Measurements from ENCODE around the gene RUNX1.
A peak's percentile ranks its signal among the peaks of the same experiment; 100 is the strongest.

The RUNX1 gene

DNA sequence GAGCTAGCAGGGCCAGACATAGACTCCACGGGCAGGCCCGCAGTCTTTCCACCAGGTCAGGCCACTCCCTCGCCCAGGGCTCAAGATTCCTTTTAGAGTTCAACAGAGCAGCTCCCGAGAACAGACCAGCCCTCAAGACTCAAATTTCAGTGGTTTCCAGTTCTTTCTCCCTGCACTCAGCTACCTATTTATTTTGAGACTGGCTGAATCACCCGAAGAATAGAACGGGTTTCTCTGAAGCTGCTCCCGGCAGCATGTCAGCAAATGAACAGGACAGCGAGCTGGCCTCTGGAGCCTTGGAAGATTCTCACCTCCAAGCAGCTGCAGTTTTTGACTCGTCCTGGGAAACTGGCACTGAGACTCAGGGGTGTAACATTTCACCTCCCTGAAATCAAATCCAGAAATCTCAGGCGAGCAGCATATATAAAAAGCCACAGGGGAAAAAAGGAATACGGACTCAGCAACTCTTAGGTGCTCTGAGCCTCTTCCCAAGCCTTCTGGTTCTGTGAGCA, 202.4 kb downstream of the RUNX1 start:
- no peak for DNase-seq (ENCODE audit: low spot score)

DNA sequence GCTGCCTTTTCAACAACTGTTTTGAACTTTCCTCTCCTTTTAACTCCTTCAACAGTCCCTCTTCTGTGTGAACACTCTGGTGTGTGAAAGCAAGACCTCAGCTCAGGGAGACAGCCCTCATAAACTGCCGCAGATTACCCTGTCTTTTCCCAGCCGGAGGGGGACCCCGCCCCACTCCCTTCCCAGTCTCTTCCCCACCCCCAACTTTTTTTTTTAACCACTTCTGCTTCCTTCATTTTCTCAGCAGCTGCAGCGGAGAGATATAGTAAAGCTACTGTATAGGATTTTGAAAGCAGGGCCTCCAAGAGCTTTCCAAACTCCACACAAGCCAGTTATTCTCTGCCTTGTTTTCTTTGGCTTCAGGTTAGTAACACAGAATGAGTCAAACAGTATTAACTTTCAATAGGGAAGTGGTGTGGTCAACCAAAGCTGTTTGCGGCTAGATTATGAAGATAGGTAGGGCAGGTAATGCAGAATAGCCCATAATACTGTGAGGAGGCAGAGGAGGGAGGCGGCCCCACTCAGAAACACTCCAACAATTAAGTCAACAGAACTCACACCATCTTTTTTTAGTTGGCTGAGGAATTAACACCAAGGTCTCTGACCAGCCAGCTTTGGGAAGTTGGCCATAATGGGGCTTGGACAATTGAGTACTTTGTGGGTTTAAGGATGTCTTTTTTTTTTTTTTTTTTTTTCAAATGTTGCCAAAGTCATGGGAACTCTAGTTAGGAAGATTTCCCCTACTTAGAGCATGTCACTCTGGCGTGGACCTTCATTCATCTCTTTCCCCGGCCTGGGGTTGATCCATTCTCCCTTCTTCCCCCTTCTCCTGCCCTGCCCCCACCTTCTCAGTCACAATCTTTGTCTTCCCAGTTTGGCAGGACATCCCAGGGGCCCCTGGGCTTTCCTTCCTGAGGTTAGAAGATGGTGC, 203.3 kb downstream of the RUNX1 start:
- peak; percentile 75 for DNase-seq (ENCODE audit: low spot score)

DNA sequence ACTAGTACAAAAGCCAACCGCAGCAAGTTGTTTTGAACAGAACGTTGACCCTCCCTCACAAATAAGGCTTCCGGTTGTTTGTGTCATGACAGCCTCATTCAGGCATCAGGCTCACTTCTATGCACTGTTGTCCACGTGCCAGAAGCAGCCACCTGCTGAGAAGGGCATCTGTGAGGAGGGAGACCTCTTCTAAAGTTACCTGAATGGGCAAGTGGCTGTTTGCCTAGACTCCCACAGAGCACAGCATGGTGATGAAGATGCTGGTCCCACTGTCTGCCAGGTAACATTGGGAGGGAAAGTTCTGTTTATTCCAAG, 204.2 kb downstream of the RUNX1 start:
- DNase-seq (ENCODE audit: low spot score): no peak

DNA sequence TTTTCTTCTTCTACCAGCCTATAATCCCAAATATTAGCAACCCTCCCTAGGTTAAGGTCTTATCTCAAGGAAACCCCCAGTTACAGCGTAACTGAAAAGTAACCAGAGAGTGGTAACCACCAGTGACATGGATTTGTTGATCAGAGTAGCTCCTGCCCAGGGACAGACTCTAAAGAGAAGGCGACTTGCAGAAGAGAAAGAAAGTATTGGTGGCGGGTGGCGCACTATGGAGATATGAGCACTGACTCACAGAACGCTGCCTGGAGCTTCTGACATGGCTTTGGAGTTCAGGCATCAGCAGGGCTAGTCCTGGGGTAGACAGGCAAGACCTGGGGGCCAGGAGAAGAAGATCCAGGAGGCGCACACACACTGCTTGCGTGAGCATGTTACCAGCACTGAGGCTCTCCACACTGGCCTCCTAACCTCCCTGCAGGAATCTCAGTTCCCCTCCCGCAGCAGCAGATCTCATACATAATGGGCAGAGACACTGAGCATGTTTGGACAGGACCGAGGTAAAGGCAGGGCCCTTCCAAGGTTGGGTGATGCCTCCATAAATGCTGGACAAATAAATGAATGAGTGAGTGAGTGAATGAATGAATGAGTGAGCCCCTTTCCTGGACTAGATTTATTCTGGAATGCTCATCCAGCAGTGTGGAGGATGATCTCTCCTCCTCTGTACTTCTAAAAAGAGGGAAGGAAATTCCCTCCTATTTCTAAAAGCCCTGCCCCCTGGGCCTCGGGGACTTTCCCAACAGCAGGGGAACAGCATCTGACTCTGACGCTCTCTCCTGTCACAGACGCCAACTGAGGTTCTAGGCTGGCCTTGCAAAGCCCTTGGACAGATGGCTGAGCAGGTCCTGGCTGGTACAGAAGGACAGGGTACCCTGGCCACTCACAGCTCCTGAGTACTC, 204.8 kb downstream of the RUNX1 start:
- DNase-seq (ENCODE audit: low spot score): no peak

DNA sequence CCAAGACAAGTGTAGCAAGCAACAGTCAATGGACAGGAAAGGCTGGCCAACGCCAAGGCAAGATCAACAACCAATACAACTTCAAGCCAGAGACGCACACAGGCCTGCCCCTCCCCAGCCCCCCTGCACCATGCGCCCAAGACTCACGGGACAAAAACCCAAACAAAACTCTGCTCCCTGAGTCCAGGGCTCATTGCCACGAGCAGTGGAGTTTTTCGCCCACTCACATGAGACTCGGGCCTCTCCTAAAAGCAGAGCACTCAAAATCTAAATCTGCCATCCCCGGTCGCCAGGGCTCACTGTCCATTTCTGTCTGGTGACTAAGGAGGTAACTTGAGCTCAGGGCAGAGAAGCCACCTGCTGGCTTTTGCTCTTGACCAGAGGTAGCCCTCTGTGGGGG, 205.5 kb downstream of the RUNX1 start:
- no peak for DNase-seq (ENCODE audit: low spot score)

DNA sequence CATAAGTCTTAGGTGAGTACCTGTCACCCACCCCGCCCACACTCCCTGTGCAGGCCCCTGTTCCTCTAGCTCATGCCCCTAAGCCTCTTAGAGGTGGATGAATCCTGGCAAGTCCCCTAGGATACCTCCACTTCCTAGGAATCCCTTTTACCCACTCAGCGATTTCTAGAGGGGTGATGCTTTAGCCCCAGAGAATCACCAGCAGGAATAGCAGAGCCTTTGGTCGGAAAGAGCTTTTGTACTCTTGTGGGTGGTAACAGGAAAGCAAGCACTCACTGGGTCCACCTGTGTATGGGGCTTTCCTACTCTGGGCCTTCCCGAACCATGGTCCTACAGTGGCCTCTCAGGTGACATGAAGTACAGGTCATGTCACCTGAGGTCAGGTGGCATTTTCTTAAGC, 207.9 kb downstream of the RUNX1 start:
- no peak for DNase-seq (ENCODE audit: low spot score)

DNA sequence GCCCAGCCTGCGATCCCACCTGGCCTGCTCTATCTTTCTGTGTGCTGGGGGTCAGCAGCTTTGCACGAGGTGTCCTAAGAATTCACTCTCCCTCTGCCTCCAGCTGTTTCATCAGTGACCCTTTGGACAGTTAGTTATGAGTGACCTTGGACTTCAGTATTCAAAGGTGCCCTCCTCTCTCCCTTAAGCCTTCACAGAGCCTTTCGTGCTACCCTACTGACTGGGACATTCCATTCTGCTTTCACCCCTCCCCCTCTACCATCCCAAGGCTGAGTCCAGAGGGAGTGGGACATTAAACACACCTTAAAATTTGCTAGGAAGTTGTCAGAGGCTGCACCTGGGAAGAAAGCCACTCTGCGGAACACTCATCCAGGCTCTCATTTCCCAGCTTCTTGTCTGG, 208.4 kb downstream of the RUNX1 start:
- DNase-seq (ENCODE audit: low spot score): no peak

DNA sequence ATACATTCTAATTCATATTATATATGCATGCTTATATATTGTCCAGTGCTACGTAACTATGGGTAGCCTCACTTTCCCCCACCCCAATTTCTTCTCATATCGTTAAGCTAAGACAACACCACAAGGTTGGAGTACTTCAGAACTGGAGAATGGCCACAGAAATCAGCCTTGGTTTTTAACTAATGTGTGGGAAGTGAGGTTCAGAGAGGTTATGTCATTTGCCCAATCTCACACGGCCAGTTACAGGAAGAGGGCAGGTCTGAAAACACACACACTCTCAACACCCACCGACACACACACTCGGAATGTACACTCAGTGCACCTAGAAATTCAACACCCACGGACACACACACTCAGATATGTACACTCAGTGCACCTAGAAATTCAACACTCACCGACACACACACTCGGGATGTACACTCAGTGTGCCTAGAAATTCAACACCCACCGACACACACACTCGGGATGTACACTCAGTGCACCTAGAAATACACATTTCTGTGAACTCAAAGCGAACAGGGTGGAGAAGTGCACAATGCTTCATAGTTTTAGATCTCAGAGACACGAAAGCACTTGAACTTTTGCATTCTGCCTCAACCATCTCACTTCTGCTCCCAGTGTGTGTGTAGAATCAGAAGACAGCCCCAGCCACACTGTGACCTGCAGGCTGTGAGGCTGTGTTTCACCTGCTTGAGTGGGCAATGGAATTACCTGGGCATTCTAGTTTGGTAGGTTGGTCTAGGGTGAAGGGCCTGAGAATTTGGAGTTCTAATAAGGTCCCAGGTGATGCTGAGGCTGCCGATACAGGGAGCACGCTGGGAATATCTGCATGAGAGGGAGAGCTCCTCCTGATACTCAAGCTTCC, 209.9 kb downstream of the RUNX1 start:
- no peak for DNase-seq (ENCODE audit: low spot score)

DNA sequence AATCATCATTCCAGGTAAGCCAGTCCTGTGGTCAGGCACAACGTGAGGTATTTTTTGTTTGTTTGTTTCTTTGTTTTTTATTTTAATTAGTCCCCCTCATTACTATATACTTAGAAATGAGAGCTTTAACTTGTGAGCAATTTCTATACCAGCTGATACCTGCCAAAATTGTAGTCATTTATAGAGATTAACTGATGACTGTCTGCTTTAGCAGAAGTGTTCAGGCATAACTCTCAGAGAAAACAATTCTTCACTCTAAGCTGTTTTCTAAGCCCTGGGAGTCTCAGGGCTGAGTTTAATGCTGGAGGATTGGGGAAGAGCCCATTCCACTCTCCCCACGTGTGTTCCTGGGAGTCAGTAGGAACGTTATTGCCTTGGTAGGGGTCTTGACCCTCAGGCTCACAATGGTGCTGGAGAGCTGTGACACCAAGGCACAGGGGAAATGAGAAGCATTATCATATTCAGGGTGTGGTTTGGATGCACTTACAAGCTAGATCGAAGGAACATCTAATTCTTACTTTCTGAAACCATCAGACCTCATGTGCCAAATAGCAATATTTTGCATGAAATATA, 212.1 kb downstream of the RUNX1 start:
- peak; percentile 9 for DNase-seq (ENCODE audit: low spot score)

DNA sequence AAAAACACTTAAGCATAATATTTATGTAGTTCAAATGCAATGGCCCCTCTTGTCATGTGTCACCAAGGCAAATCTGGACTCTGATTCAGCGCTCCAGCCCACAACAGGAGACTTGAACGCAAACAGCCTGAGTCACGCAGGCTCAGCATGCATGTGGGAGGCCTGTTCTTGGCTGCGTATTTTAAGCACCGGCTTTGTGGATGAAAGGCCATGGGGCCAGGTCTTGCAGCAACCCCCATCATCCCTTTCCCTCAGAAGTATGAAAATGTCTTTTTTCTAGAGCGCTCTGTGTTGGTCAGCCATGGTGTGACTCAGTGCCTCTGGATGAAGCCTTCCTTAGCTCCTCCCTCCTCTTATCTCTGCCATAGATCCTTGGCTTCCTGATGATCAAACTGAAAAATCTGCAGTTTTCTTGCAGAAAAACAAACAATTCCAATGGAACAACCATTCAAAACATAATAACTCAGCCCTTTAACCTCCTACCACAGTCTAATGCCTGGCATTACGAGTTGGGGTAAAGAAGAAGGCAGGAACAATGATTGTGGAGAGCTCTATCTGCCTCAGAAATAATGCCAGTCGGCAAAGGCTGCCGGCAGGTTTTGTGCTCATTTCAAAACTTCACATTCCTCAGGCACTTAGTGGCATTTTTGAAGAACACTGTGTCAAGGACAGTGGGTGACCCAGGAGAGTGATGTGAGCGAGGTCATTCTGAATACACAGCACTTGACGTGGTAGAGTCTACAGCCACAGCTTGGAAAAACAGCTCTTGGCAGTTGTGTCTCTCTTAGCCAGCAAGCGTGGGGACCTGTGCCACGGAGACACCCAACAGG, 212.8 kb downstream of the RUNX1 start:
- peak; percentile 17 for DNase-seq (ENCODE audit: low spot score)

DNA sequence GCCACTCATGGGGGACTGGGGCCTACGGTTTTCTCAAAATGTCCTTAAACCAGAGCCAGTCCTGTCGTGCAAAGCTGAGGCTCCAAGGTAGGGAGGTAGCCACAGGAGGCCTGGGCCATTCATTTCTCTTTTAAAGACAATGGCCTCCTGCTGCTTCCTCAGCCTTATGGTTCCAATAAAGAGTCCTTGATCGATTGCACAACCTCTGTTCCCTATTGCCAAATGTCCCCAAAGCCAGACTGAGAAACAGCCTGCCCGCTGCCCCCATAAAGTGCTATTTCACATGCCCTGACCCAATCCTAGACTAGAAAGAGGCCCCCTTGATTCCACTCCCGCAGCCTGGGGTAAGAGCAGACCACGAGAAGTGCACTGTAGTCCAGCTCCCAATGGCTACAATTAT, 213.6 kb downstream of the RUNX1 start:
- DNase-seq (ENCODE audit: low spot score): no peak

DNA sequence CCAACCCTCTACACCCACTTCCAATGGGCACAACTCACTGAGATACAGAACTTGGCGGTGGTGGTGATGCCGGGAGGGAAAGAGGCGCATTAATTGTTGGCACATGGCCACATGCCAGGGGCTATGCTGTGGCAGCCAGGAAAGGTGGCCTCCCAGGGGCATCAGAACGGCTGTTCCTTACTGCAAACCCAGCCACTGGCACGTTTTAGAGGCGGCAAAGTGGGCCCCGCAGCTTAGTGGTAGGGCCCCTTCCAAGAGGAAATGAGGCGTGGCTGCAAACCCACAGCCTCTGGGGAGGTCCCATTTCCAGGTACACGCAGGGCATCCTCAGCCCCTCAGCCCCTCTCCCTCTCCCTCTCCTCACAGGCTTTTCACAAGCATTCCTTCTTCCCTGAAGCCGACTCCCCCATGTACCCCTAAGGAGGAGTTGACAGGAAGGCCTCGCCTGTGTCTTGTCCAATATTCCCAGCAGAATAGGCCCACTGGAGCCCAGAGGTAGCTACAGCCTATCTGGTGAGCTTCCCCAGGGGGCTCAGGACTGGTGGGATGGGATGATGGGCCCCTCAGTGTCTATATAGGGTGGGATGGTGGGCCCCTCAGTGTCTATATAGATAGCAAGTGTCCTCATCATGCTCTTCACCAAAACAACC, 214.1 kb downstream of the RUNX1 start:
- DNase-seq (ENCODE audit: low spot score): no peak

DNA sequence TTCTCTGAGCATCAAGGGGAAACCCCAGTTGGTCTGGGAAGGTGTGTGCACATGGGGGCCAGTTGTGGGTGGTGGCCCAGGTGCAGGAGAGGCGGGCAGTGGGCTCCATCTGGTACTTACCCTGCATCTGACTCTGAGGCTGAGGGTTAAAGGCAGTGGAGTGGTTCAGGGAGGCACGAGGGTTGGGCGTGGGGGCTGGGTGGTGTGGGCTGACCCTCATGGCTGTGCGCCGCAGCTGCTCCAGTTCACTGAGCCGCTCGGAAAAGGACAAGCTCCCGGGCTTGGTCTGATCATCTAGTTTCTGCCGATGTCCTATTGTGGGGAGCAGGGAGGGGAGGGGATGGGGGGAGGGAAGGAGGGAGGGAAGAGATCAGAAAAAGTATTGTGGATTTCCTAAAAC, 214.8 kb downstream of the RUNX1 start:
- no peak for DNase-seq (ENCODE audit: low spot score)

DNA sequence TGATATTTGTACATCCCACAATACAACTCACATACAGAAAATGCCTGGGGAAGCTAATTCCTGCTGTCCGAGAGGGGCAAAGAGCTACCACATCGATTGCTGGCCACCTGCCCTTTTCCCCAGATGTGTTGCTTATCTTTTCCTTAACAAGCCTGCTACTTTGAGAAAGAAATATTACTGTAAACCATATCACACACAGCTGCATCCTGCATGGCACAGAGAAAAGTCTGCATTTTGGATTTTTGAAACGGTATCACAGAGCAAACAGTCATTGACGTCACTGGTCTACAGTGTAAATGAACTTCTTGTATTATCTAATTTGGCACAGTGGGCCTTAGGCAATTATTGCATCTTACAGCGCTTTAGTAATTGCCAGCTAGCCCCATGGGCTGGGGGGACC, 215.6 kb downstream of the RUNX1 start:
- DNase-seq (ENCODE audit: low spot score): no peak

DNA sequence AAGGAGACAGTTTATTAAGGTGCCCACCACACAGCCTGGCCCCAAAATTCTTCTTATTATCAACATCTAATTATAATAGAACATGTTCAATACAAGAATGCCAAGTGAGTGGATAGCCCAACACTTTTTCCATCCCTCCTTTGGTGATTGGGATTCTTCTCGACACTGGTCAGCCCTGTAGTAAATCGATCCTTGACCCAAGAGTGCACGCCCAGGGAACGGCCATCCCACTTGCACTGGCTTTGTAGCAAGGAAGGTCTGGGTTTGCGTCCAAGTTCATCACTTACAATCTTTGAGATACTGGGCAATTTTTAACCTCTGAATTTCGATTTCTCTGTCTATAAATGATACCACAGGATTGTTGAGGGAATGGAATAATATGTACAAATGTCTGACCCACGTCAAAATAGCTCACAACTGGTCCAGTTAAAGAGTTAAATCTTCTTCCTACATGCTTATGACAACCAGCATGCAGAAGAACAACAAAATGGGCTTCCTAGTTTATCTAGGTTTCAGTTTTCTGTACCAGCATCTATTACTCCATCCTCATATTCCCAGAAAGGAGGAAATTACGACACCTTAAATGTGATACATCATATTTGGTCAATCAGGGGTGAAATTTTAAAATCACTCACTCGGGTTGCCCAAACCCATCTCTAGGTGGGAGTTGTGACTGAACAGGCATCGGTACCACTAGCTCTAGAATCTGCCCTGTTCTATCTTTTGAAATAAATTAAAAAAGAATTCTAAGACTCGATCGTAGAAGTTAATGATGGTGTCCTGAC, 218.5 kb downstream of the RUNX1 start:
- DNase-seq (ENCODE audit: low spot score): no peak

DNA sequence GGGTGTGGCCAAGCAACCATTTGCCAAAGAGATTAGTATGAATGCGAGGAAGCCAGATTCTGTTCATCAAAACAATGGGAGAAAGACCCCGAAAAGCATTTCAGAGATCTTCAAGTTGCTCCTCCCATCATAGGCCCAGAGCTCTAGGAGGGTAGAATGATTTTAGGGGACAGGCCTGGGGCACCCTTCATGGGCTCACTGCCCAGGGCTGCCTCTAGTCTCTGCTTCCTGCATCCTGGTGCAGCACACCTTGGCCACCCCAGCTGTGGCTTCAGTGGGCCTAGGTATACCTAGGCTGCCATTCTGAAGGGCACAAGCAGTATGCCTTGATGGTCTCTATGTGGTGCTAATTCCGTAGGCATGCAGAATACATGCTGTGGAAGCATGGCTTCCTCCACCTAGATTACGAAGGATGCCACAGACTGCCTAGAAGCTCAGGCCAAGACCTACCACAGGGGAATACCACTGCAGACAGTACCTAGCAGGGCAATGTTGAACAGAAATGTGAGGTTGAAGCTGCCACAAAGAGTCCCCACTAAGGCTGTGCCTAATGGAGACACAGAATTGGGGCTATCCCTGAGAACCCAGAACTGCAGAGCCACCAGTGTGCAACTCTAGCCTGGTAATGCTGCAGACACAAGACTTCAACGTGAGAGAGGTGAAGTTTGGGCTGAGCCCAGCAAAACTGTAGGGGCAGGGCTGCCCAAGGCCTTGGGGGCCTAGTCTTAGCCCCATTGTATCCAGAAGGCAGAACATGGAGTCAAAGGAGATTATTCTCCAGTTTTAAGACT, 221.5 kb downstream of the RUNX1 start:
- no peak for DNase-seq (ENCODE audit: low spot score)

DNA sequence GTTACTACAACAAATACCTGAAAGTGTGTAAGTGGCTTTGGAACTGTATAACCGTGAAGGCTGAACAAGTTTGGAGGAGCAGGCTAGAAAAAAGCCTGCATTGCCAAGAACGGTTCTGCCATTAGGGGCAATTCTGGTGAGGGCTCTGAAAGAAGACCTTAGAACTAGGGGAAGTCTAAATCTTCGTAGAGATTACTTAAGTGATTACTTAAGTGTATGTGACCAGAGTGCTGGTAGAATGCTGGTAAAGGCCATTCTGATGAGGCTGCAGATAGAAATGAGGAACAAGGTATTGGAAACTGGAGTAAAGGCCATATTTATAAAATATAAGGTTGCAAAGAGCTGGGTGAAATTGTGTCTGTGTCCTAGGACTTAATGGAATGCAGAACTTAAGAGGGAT, 222.3 kb downstream of the RUNX1 start:
- DNase-seq (ENCODE audit: low spot score): no peak

DNA sequence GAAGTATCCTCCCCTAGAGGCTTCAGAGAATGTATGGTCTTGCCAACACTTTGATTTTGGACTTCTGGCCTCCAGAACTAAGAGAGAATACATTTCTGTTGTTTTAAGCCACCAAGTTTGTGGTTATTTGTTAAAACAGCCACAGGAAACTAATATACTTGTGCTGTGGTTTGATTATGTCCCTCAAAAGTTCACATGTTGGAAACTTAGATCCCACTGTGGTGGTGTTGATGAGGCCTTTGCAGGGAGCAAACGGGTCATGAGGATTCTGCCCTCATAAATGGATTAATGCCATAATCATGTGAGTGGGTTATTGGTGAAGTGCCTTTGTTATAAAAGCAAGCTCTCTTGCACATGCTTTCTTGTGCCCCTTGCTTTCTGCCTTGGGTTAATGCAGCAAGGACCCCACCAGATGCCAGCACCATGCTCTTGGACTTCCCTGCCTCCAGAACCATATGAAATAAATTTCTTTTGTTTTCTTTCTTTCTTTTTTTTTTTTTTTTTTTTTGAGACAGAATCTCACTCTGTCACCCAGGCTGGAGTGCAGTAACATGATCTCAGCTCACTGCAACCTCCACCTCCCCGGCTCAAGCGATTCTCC, 223.1 kb downstream of the RUNX1 start:
- DNase-seq (ENCODE audit: low spot score): no peak

Data from activated CD4-positive, alpha-beta T cell treated with anti-CD3 and anti-CD28 coated beads, Interleukin-2, Interleukin-4, amounts not matched to agents 100 ng/mL and 50 ng/mL, durations not matched to agents 16 hours and 8 hours (primary cell).